IMR-90 (cell line): ENCODE data around the gene MMAB. TPM values are rescaled to one million over a fixed set of nuclear protein-coding genes. Genes with fewer than 3 reads are reported as not detected.

ENCODE experiments used
- ATAC-seq: fragments of 200-7000 bp; cut with Tn5 transposase; 2 replicates; pipeline ENCODE4 v1.9.1; 2020; ENCODE audit warnings: low read depth, mild to moderate bottlenecking, moderate library complexity
- BruUV-seq: library from RNA; stranded (reverse); fragments of 400-500 nt; replicated peaks from 2 replicates; lab custom pipeline; 2021; lab: Mats Ljungman, UMichigan
- CTCF ChIA-PET: fragments of 300-600 bp; formaldehyde crosslinking; extraction: SDS; loops from one replicate; lab custom pipeline; 2021; ENCODE audit warnings: antibody characterized with exemption; lab: Yijun Ruan, JAX
- POLR2A ChIA-PET: fragments of 300-600 bp; sonication (Branson Sonifier 250); formaldehyde crosslinking; loops from one replicate; lab custom pipeline; 2022; ENCODE audit warnings: antibody characterized with exemption; ENCODE audit not compliant: unreplicated experiment; lab: Charles Lee
- DNase-seq: peaks from one replicate; pipeline ENCODE4 v3.0.0; 2013
- H2AFZ ChIP-seq: replicated peaks from 2 replicates; pipeline ENCODE3; 2013; ENCODE audit warnings: low read length, mild to moderate bottlenecking; ENCODE audit not compliant: poor library complexity
- H2AK5ac ChIP-seq: 2 replicates; pipeline ENCODE4 v1.6.1; 2013; ENCODE audit warnings: low read depth, low read length, inconsistent platforms
- H2AK9ac ChIP-seq: replicated peaks from 2 replicates; pipeline ENCODE3; 2013; ENCODE audit warnings: mild to moderate bottlenecking, low read depth, low read length, moderate library complexity; ENCODE audit not compliant: poor library complexity
- H2BK120ac ChIP-seq: 2 replicates; pipeline ENCODE4 v1.6.1; 2013; ENCODE audit warnings: low read depth, low read length, inconsistent platforms
- H2BK15ac ChIP-seq: 3 replicates; pipeline ENCODE4 v1.6.1; 2013; ENCODE audit warnings: low read depth, low read length, inconsistent platforms
- H2BK20ac ChIP-seq: 2 replicates; pipeline ENCODE4 v1.6.1; 2013; ENCODE audit warnings: low read depth, mild to moderate bottlenecking, inconsistent platforms, low read length, moderate library complexity
- H2BK5ac ChIP-seq: 2 replicates; pipeline ENCODE4 v1.6.1; 2013; ENCODE audit warnings: mild to moderate bottlenecking, low read depth, low read length, inconsistent platforms; ENCODE audit not compliant: poor library complexity, severe bottlenecking
- H3K14ac ChIP-seq: replicated peaks from 2 replicates; pipeline ENCODE4 v1.6.1; 2013; ENCODE audit warnings: low read depth, low read length, inconsistent platforms
- H3K18ac ChIP-seq: 2 replicates; pipeline ENCODE4 v1.6.1; 2013; ENCODE audit warnings: low read depth, low read length, control low read depth
- H3K23ac ChIP-seq: 2 replicates; pipeline ENCODE4 v1.6.1; 2013; ENCODE audit warnings: low read depth, low read length, inconsistent platforms
- H3K27ac ChIP-seq: 2 replicates; pipeline ENCODE4 v1.5.1; 2013; ENCODE audit warnings: mild to moderate bottlenecking, control low read depth, low read length; ENCODE audit not compliant: insufficient read depth
- H3K27me3 ChIP-seq: 2 replicates; pipeline ENCODE4 v1.6.1; 2013; ENCODE audit warnings: low read length; ENCODE audit not compliant: control insufficient read depth, insufficient read depth
- H3K36me3 ChIP-seq: 2 replicates; pipeline ENCODE4 v1.6.1; 2013; ENCODE audit warnings: low read length, mixed read lengths; ENCODE audit not compliant: control insufficient read depth, insufficient read depth
- H3K4ac ChIP-seq: 2 replicates; pipeline ENCODE4 v1.6.1; 2013; ENCODE audit warnings: low read depth, low read length, inconsistent platforms
- H3K4me1 ChIP-seq: 2 replicates; pipeline ENCODE4 v1.6.1; 2013; ENCODE audit warnings: low read length, mixed read lengths; ENCODE audit not compliant: control insufficient read depth, insufficient read depth
- H3K4me2 ChIP-seq: 2 replicates; pipeline ENCODE4 v1.6.1; 2013; ENCODE audit warnings: low read depth, mild to moderate bottlenecking, control low read depth, low read length, moderate library complexity
- H3K4me3 ChIP-seq: 2 replicates; pipeline ENCODE4 v1.5.1; 2013; ENCODE audit warnings: low read depth, mild to moderate bottlenecking, control low read depth, low read length, moderate library complexity; ENCODE audit not compliant: insufficient read depth
- H3K56ac ChIP-seq: 2 replicates; pipeline ENCODE4 v1.6.1; 2013; ENCODE audit warnings: low read length, inconsistent platforms; ENCODE audit not compliant: insufficient read depth; ENCODE audit errors: extremely low read depth
- H3K79me1 ChIP-seq, 2 experiments: 2 replicates each; pipeline ENCODE4 v1.6.1; 2013; ENCODE audit warnings: low read length in 2 of 2, inconsistent platforms in 1 of 2, low read depth in 1 of 2
- H3K9ac ChIP-seq: 2 replicates; pipeline ENCODE4 v1.6.1; 2013; ENCODE audit warnings: low read depth, low read length, control low read depth
- H3K9me1 ChIP-seq: 2 replicates; pipeline ENCODE4 v1.6.1; 2013; ENCODE audit warnings: low read length, inconsistent platforms; ENCODE audit not compliant: insufficient read depth
- H3K9me3 ChIP-seq: 2 replicates; pipeline ENCODE4 v1.6.1; 2013; ENCODE audit warnings: low read length; ENCODE audit not compliant: control insufficient read depth, insufficient read depth
- H4K20me1 ChIP-seq: 2 replicates; pipeline ENCODE4 v1.6.1; 2013; ENCODE audit warnings: low read length, inconsistent platforms; ENCODE audit not compliant: insufficient read depth
- H4K5ac ChIP-seq: 2 replicates; pipeline ENCODE4 v1.6.1; 2013; ENCODE audit warnings: mild to moderate bottlenecking, low read depth, low read length, control low read depth
- H4K8ac ChIP-seq, 2 experiments: 2 replicates each; pipeline ENCODE4 v1.6.1; 2013; ENCODE audit warnings: low read depth in 2 of 2, low read length in 2 of 2, control low read depth in 1 of 2, inconsistent platforms in 1 of 2
- H4K91ac ChIP-seq: 2 replicates; pipeline ENCODE4 v1.6.1; 2013; ENCODE audit warnings: low read depth, low read length, inconsistent platforms; ENCODE audit not compliant: insufficient read depth
- RCOR1 ChIP-seq: IDR thresholded peaks from 2 replicates; pipeline ENCODE4 v1.6.1; 2012; ENCODE audit warnings: mild to moderate bottlenecking, low read length, improper control_type of control experiment; ENCODE audit not compliant: insufficient replicate concordance
- USF2 ChIP-seq: fragments of 150-350 bp; IDR thresholded peaks from 2 replicates; pipeline ENCODE4 v1.6.1; 2017; ENCODE audit warnings: mild to moderate bottlenecking, antibody characterized with exemption, low read length, low read depth
- WGBS, 2 experiments: methylation state at CpG; one replicate each; pipeline versions ENCODE4 v1.1.5 to v1.1.7; 2013; ENCODE audit warnings: missing lambda C conversion rate in 2 of 2; ENCODE audit not compliant: insufficient read length in 1 of 2; ENCODE audit errors: extremely low coverage in 2 of 2; 5-methylcytosine and 5-hydroxymethylcytosine counted together
- dilution Hi-C: fragments of 300-500 bp; cut with HindIII; formaldehyde crosslinking; loops from one replicate; pipeline ENCODE4 v1.14.3; 2018; ENCODE audit warnings: low sequenced_read_pairs; ENCODE audit not compliant: unreplicated experiment
- in situ Hi-C: fragments of 300-500 bp; cut with MboI; formaldehyde crosslinking; loops from 3 replicates; pipeline ENCODE4 v1.14.3; 2019; ENCODE audit warnings: low sequenced_read_pairs, inconsistent platforms, mixed read lengths
- intact Hi-C: fragments of 100-400 bp; cut with micrococcal nuclease; formaldehyde crosslinking; loops from 2 replicates; pipeline ENCODE4 v1.10.0; 2022
- polyA plus RNA-seq, 3 experiments: library from polyadenylated mRNA; depleted of rRNA; stranded (reverse); fragments of >200 nt; gene quantifications; 2 replicates each; pipeline ENCODE4 v1.2.3, GENCODE V29; 2012; ENCODE audit warnings: low replicate concordance in 1 of 3
- total RNA-seq: library from RNA; depleted of rRNA; stranded (reverse); fragments of >200 nt; gene quantifications from 2 replicates; pipeline ENCODE4 v1.2.3, GENCODE V29; 2012

The MMAB gene
- total and polyA plus RNA-seq, 2 of the 4 experiments (the other 2 are of a cell fraction): 16.5 to 16.9 TPM

GRCh38 chr12:109553906-109554500, 19.3 kb downstream of the MMAB start:
- WGBS, 2 experiments: 75% methylated on average over 5 of the region's 16 CpGs; no CpG with 5 or more reads in 1 of the 2 experiments
- BruUV-seq: no TSS peak
- no peak overlapping the region for H3K4me2 ChIP-seq
- ATAC-seq (no peak), DNase-seq (no peak)
- no peak overlapping the region for H3K23ac ChIP-seq
- no peaks in the 10 kb centered on the region for H4K20me1 ChIP-seq
- no peak overlapping the region for H2AFZ ChIP-seq
- ChIA-PET POLR2A (no interaction called here), CTCF (interaction anchor here (0.7 kb wide), 1 partner anchor 11 kb away, joined by 3 read pairs; no protein-coding TSS in a partner anchor)
- H2BK5ac ChIP-seq: no peak overlapping the region
- H2BK20ac ChIP-seq: no peak overlapping the region
- H3K18ac ChIP-seq: no peak overlapping the region
- H3K14ac ChIP-seq: no peak overlapping the region
- no peak overlapping the region for H4K91ac ChIP-seq
- TF ChIP-seq RCOR1: no peak
- TF ChIP-seq USF2: no peak
- H2BK15ac ChIP-seq: no peak overlapping the region
- intact Hi-C loops: no loop called here
- no peak overlapping the region for H2BK120ac ChIP-seq
- no peak overlapping the region for H4K5ac ChIP-seq
- H3K27me3 ChIP-seq: peaks cover 31% of the 10 kb centered on the region
- H3K4me1 ChIP-seq: no peaks in the 10 kb centered on the region
- no peak overlapping the region for H2AK9ac ChIP-seq
- H4K8ac ChIP-seq: no peak overlapping the region
- H3K9me1 ChIP-seq: no peaks in the 10 kb centered on the region
- dilution Hi-C loops: no loop called here
- in situ Hi-C loops: no loop called here
- H3K4me3 ChIP-seq: no peak overlapping the region
- H2AK5ac ChIP-seq: no peak overlapping the region
- no peaks in the 10 kb centered on the region for H3K9me3 ChIP-seq
- no peak overlapping the region for H3K56ac ChIP-seq
- no peak overlapping the region for H3K27ac ChIP-seq
- H3K9ac ChIP-seq: no peak overlapping the region
- H3K79me1 ChIP-seq: no peaks in the 10 kb centered on the region
- no peaks in the 10 kb centered on the region for H3K36me3 ChIP-seq
- H3K4ac ChIP-seq: no peak overlapping the region
